Activated naive CD8-positive, alpha-beta T cell (primary cell): ENCODE measurements around the gene PAPSS2.
"Not testable (repeated sequence)": the region's sequence is repeated elsewhere in the genome, so short reads cannot be mapped to it uniquely, and the experiment has no call there.

Source experiments
- H3K27ac Mint-ChIP-seq: one replicate; pipeline ENCODE4 v1.8.0; 2021; ENCODE audit warnings: mixed read lengths
- H3K27me3 Mint-ChIP-seq: one replicate; pipeline ENCODE4 v1.8.0; 2021; ENCODE audit warnings: mixed read lengths
- H3K36me3 Mint-ChIP-seq: one replicate; pipeline ENCODE4 v1.8.0; 2021; ENCODE audit warnings: mixed read lengths
- H3K4me1 Mint-ChIP-seq: one replicate; pipeline ENCODE4 v1.8.0; 2021; ENCODE audit warnings: low read depth, mixed read lengths
- H3K4me3 Mint-ChIP-seq: one replicate; pipeline ENCODE4 v1.8.0; 2021; ENCODE audit warnings: mild to moderate bottlenecking, mixed read lengths
- H3K9me3 Mint-ChIP-seq: one replicate; pipeline ENCODE4 v1.8.0; 2021; ENCODE audit warnings: low read depth, mixed read lengths

PAPSS2 gene

GRCh38 chr10:87634311-87634710, 25.4 kb upstream of the PAPSS2 start:
- Mint-ChIP-seq H3K9me3 (no peaks in the 10 kb centered on the region), H3K36me3 (no peaks in the 10 kb centered on the region), H3K4me1 (peaks cover 3% of the 10 kb centered on the region), H3K4me3 (no peak overlapping the region), H3K27ac (no peak overlapping the region), H3K27me3 (peaks cover 2% of the 10 kb centered on the region)

- no peaks in the 10 kb centered on the region for H3K9me3 Mint-ChIP-seq
- no peak overlapping the region for H3K4me3 Mint-ChIP-seq
- peaks cover 3% of the 10 kb centered on the region for H3K4me1 Mint-ChIP-seq
- H3K36me3 Mint-ChIP-seq = no peaks in the 10 kb centered on the region
- no peak overlapping the region for H3K27ac Mint-ChIP-seq
- H3K27me3 Mint-ChIP-seq = no peaks in the 10 kb centered on the region
Measured at GRCh38 chr10:87635498-87636312, 24.0 kb upstream of the PAPSS2 start.

- Mint-ChIP-seq H3K9me3 (no peaks in the 10 kb centered on the region), H3K27ac (no peak overlapping the region), H3K4me1 (peaks cover 3% of the 10 kb centered on the region), H3K36me3 (no peaks in the 10 kb centered on the region), H3K27me3 (no peaks in the 10 kb centered on the region), H3K4me3 (no peak overlapping the region)
Measured at GRCh38 chr10:87636313-87636915, 23.3 kb upstream of the PAPSS2 start.

- no peak overlapping the region for H3K4me3 Mint-ChIP-seq
- peaks cover under 1% of the 10 kb centered on the region for H3K36me3 Mint-ChIP-seq
- H3K4me1 Mint-ChIP-seq = peaks cover 3% of the 10 kb centered on the region
- H3K27ac Mint-ChIP-seq = no peak overlapping the region
- no peaks in the 10 kb centered on the region for H3K27me3 Mint-ChIP-seq
- no peaks in the 10 kb centered on the region for H3K9me3 Mint-ChIP-seq
Measured at GRCh38 chr10:87639493-87639892, 20.2 kb upstream of the PAPSS2 start.

GRCh38 chr10:87640043-87640442, 19.6 kb upstream of the PAPSS2 start:
- Mint-ChIP-seq H3K4me3 (no peak overlapping the region), H3K36me3 (peaks cover 4% of the 10 kb centered on the region), H3K27me3 (no peaks in the 10 kb centered on the region), H3K9me3 (no peaks in the 10 kb centered on the region), H3K27ac (no peak overlapping the region), H3K4me1 (peaks cover 6% of the 10 kb centered on the region)

- Mint-ChIP-seq H3K27ac (no peak overlapping the region), H3K9me3 (no peaks in the 10 kb centered on the region), H3K4me3 (no peak overlapping the region), H3K36me3 (peaks cover 4% of the 10 kb centered on the region), H3K27me3 (no peaks in the 10 kb centered on the region), H3K4me1 (peaks cover 9% of the 10 kb centered on the region)
Measured at GRCh38 chr10:87642486-87642885, 17.2 kb upstream of the PAPSS2 start.

- no peak overlapping the region for H3K4me3 Mint-ChIP-seq
- H3K9me3 Mint-ChIP-seq = no peaks in the 10 kb centered on the region
- H3K4me1 Mint-ChIP-seq = peaks cover 10% of the 10 kb centered on the region
- no peak overlapping the region for H3K27ac Mint-ChIP-seq
- H3K27me3 Mint-ChIP-seq = no peaks in the 10 kb centered on the region
- peaks cover 4% of the 10 kb centered on the region for H3K36me3 Mint-ChIP-seq
Measured at GRCh38 chr10:87642988-87643387, 16.7 kb upstream of the PAPSS2 start.

- peaks cover 10% of the 10 kb centered on the region for H3K4me1 Mint-ChIP-seq
- peaks cover 4% of the 10 kb centered on the region for H3K36me3 Mint-ChIP-seq
- no peak overlapping the region for H3K4me3 Mint-ChIP-seq
- H3K27me3 Mint-ChIP-seq = no peaks in the 10 kb centered on the region
- no peak overlapping the region for H3K27ac Mint-ChIP-seq
- H3K9me3 Mint-ChIP-seq = no peaks in the 10 kb centered on the region
Measured at GRCh38 chr10:87643920-87644319, 15.8 kb upstream of the PAPSS2 start.

GRCh38 chr10:87644500-87644899, 15.2 kb upstream of the PAPSS2 start:
- H3K36me3 Mint-ChIP-seq, H3K9me3 Mint-ChIP-seq, H3K27me3 Mint-ChIP-seq, H3K4me3 Mint-ChIP-seq, H3K27ac Mint-ChIP-seq: not testable (repeated sequence)
- peaks cover 10% of the 10 kb centered on the region for H3K4me1 Mint-ChIP-seq

- H3K27ac Mint-ChIP-seq = peak overlapping the region; percentile 16
- H3K27me3 Mint-ChIP-seq = no peaks in the 10 kb centered on the region
- peaks cover 4% of the 10 kb centered on the region for H3K36me3 Mint-ChIP-seq
- H3K9me3 Mint-ChIP-seq = no peaks in the 10 kb centered on the region
- no peak overlapping the region for H3K4me3 Mint-ChIP-seq
- peaks cover 10% of the 10 kb centered on the region for H3K4me1 Mint-ChIP-seq
Measured at GRCh38 chr10:87646192-87646909, 13.3 kb upstream of the PAPSS2 start.

- peak overlapping the region; percentile 16 for H3K27ac Mint-ChIP-seq
- H3K36me3 Mint-ChIP-seq = peaks cover 4% of the 10 kb centered on the region
Measured at GRCh38 chr10:87646935-87647334, 12.7 kb upstream of the PAPSS2 start.

GRCh38 chr10:87650838-87651589, 8.7 kb upstream of the PAPSS2 start:
- Mint-ChIP-seq H3K27ac (no peak overlapping the region), H3K4me3 (no peak overlapping the region), H3K4me1 (peaks cover 7% of the 10 kb centered on the region), H3K9me3 (no peaks in the 10 kb centered on the region), H3K27me3 (peaks cover 11% of the 10 kb centered on the region), H3K36me3 (no peaks in the 10 kb centered on the region)

More at GRCh38 chr10:87646935-87647334, 12.7 kb upstream of the PAPSS2 start:
- Mint-ChIP-seq H3K27me3 (peaks cover 3% of the 10 kb centered on the region), H3K4me3 (peak overlapping the region; percentile 7), H3K4me1 (peaks cover 10% of the 10 kb centered on the region), H3K9me3 (no peaks in the 10 kb centered on the region)

GRCh38 chr10:87651801-87652200, 7.9 kb upstream of the PAPSS2 start:
- no peaks in the 10 kb centered on the region for H3K9me3 Mint-ChIP-seq
- no peak overlapping the region for H3K4me3 Mint-ChIP-seq

GRCh38 chr10:87652261-87652660, 7.4 kb upstream of the PAPSS2 start:
- Mint-ChIP-seq H3K27ac (no peak overlapping the region), H3K27me3 (peaks cover 14% of the 10 kb centered on the region), H3K9me3 (no peaks in the 10 kb centered on the region), H3K36me3 (no peaks in the 10 kb centered on the region), H3K4me1 (peaks cover 1% of the 10 kb centered on the region), H3K4me3 (no peak overlapping the region)

More at GRCh38 chr10:87651801-87652200, 7.9 kb upstream of the PAPSS2 start:
- Mint-ChIP-seq H3K27ac (no peak overlapping the region), H3K27me3 (peaks cover 14% of the 10 kb centered on the region), H3K4me1 (peaks cover 5% of the 10 kb centered on the region), H3K36me3 (no peaks in the 10 kb centered on the region)
